Caco-2 (cell line): ENCODE results near the gene KDM4C. TPM values are rescaled to one million over a fixed set of nuclear protein-coding genes. Genes with fewer than 3 reads are reported as not detected.

Source experiments
- BruUV-seq: library from RNA; stranded (reverse); fragments of 400-500 nt; replicated peaks from 2 replicates; lab custom pipeline; 2021; lab: Mats Ljungman, UMichigan
- CTCF ChIA-PET: fragments of 300-600 bp; sonication (Branson Sonifier 250); formaldehyde crosslinking; loops from one replicate; lab custom pipeline; 2022; ENCODE audit warnings: antibody characterized with exemption; lab: Charles Lee
- POLR2A ChIA-PET: fragments of 300-600 bp; sonication (Branson Sonifier 250); formaldehyde crosslinking; loops from one replicate; lab custom pipeline; 2022; ENCODE audit warnings: antibody characterized with exemption; lab: Charles Lee
- DNase-seq, 2 experiments: peaks; one replicate each; pipeline versions ENCODE4 v3.0.0 to v3.0.0-alpha.2; 2020 to 2022
- H3K27me3 ChIP-seq: replicated peaks from 2 replicates; pipeline ENCODE4 v1.6.0; 2011; ENCODE audit warnings: low read length; ENCODE audit not compliant: control insufficient read depth, insufficient read depth
- H3K36me3 ChIP-seq: 2 replicates; pipeline ENCODE4 v1.5.1; 2011; ENCODE audit warnings: low read length; ENCODE audit not compliant: control insufficient read depth, insufficient read depth
- H3K4me1 ChIP-seq: fragments of 250-450 bp; sonication (Bioruptor Pico); 2 replicates; pipeline ENCODE4 v1.5.1; 2020; ENCODE audit warnings: mild to moderate bottlenecking
- H3K4me3 ChIP-seq: 2 replicates; pipeline ENCODE4 v1.5.1; 2011; ENCODE audit warnings: low read depth, mild to moderate bottlenecking, control low read depth, low read length
- H3K9me3 ChIP-seq: fragments of 250-450 bp; sonication (Bioruptor Pico); 2 replicates; pipeline ENCODE4 v1.5.1; 2020; ENCODE audit warnings: mild to moderate bottlenecking, moderate library complexity
- H3K27ac Mint-ChIP-seq: one replicate; pipeline ENCODE4 v1.8.0; 2022; ENCODE audit warnings: mixed read lengths; ENCODE audit not compliant: unreplicated experiment
- H3K27me3 Mint-ChIP-seq: one replicate; pipeline ENCODE4 v1.8.0; 2022; ENCODE audit warnings: mixed read lengths; ENCODE audit not compliant: insufficient read depth, unreplicated experiment
- H3K36me3 Mint-ChIP-seq: one replicate; pipeline ENCODE4 v1.8.0; 2022; ENCODE audit warnings: mild to moderate bottlenecking, mixed read lengths; ENCODE audit not compliant: insufficient read depth, unreplicated experiment
- H3K4me1 Mint-ChIP-seq: one replicate; pipeline ENCODE4 v1.8.0; 2022; ENCODE audit warnings: low read depth, mixed read lengths; ENCODE audit not compliant: unreplicated experiment
- H3K4me3 Mint-ChIP-seq: one replicate; pipeline ENCODE4 v1.8.0; 2022; ENCODE audit warnings: mild to moderate bottlenecking, moderate library complexity, mixed read lengths; ENCODE audit not compliant: unreplicated experiment
- H3K9me3 Mint-ChIP-seq: one replicate; pipeline ENCODE4 v1.8.0; 2022; ENCODE audit warnings: mixed read lengths; ENCODE audit not compliant: unreplicated experiment
- intact Hi-C: fragments of 100-400 bp; cut with micrococcal nuclease; formaldehyde crosslinking; loops from one replicate; pipeline ENCODE4 v1.10.0; 2022; ENCODE audit not compliant: unreplicated experiment
- total RNA-seq: library from RNA; stranded (reverse); gene quantifications from 2 replicates; pipeline ENCODE4 v1.2.3, GENCODE V29; 2022
- TF ChIP-seq, protein P1 (sequence below), 2 experiments: fragments of 200-600 bp in 1 of 2; IDR thresholded peaks; 1 replicate in 1 of 2; 2 replicates in 1 of 2; pipeline versions ENCODE4 v1.5.1 to v1.8.0; 2011 to 2022; ENCODE audit warnings: antibody characterized with exemption in 1 of 2, control low read depth in 1 of 2, inconsistent platforms in 1 of 2, low read depth in 1 of 2, low read length in 1 of 2, mild to moderate bottlenecking in 1 of 2, moderate library complexity in 1 of 2; ENCODE audit not compliant: insufficient read depth in 1 of 2, severe bottlenecking in 1 of 2, unreplicated experiment in 1 of 2

KDM4C gene
- total RNA-seq, 1 experiment from 2014 or later: 40.3 TPM

DNA sequence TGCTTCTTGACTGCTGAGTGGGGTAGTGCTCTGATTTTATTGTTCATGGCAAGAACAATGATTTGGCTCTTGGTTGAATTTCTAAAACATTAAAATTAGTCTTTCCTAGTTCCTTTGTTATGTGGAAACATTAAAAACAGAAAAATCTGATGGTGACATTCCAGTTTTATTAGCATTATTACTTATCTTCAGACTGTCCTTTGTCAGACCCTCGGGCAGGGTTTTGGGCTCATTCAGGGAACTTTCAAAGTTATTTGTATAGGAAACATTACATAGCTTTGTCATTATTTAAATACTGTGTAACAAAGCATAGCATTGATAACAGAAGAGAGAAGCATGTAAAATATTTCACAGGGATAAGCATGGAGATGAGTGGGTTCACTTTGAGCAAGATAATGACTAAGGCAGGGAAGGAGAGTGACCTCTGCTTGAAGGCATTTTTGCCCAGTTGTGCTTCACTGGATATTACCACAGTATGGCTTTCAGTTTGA lies 119.9 kb downstream of the KDM4C start:
- H3K27me3 Mint-ChIP-seq: no peaks in the 10 kb centered on the region
- H3K4me1 ChIP-seq: peaks cover 70% of the 10 kb centered on the region
- ChIA-PET CTCF (no interaction called here), POLR2A (interaction anchor here (0.6 kb wide), 1 partner anchor 120 kb away, joined by 3 read pairs; the partner anchor contains the start of gene KDM4C)
- no peaks in the 10 kb centered on the region for H3K27me3 ChIP-seq
- H3K9me3 Mint-ChIP-seq: peaks cover 10% of the 10 kb centered on the region
- H3K4me3 Mint-ChIP-seq: peak overlapping the region; percentile 66
- intact Hi-C loops: loop anchor here (1.0 to 5.0 kb wide), 2 partner anchors 21 to 110 kb away; no protein-coding TSS in a partner anchor
- peaks cover 25% of the 10 kb centered on the region for H3K36me3 Mint-ChIP-seq
- TF ChIP-seq, protein P1, sequence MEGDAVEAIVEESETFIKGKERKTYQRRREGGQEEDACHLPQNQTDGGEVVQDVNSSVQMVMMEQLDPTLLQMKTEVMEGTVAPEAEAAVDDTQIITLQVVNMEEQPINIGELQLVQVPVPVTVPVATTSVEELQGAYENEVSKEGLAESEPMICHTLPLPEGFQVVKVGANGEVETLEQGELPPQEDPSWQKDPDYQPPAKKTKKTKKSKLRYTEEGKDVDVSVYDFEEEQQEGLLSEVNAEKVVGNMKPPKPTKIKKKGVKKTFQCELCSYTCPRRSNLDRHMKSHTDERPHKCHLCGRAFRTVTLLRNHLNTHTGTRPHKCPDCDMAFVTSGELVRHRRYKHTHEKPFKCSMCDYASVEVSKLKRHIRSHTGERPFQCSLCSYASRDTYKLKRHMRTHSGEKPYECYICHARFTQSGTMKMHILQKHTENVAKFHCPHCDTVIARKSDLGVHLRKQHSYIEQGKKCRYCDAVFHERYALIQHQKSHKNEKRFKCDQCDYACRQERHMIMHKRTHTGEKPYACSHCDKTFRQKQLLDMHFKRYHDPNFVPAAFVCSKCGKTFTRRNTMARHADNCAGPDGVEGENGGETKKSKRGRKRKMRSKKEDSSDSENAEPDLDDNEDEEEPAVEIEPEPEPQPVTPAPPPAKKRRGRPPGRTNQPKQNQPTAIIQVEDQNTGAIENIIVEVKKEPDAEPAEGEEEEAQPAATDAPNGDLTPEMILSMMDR (IDR thresholded peaks at IDR 0.05; ENCODE audit: insufficient read depth in 1 of 2, low read depth in 1 of 2, low read length in 1 of 2, severe bottlenecking in 1 of 2, unreplicated experiment in 1 of 2): no peak
- H3K27ac Mint-ChIP-seq: peak overlapping the region; percentile 77
- no TSS peak for BruUV-seq
- DNase-seq: peak; percentile 70 to 78
- H3K4me1 Mint-ChIP-seq: peaks cover 44% of the 10 kb centered on the region
- H3K36me3 ChIP-seq: no peaks in the 10 kb centered on the region
- peaks cover 3% of the 10 kb centered on the region for H3K9me3 ChIP-seq
- no peak overlapping the region for H3K4me3 ChIP-seq

- Mint-ChIP-seq H3K27ac (peak overlapping the region; percentile 48), H3K36me3 (peaks cover 34% of the 10 kb centered on the region), H3K4me3 (no peak overlapping the region), H3K9me3 (peaks cover 10% of the 10 kb centered on the region), H3K4me1 (peaks cover 41% of the 10 kb centered on the region), H3K27me3 (no peaks in the 10 kb centered on the region)
- intact Hi-C loops: no loop called here
- ChIA-PET CTCF (no interaction called here), POLR2A (no interaction called here)
- TF ChIP-seq, protein P1 (IDR thresholded peaks at IDR 0.05; ENCODE audit: insufficient read depth in 1 of 2, low read depth in 1 of 2, low read length in 1 of 2, severe bottlenecking in 1 of 2, unreplicated experiment in 1 of 2): no peak
- Histone ChIP-seq H3K27me3 (no peaks in the 10 kb centered on the region), H3K36me3 (no peaks in the 10 kb centered on the region), H3K4me3 (no peak overlapping the region), H3K9me3 (peaks cover 3% of the 10 kb centered on the region), H3K4me1 (peaks cover 72% of the 10 kb centered on the region)
- no TSS peak for BruUV-seq
- DNase-seq: no peak
These were observed 122.9 kb downstream of the KDM4C start for GRCh38 chr9:6880626-6881025.

DNA sequence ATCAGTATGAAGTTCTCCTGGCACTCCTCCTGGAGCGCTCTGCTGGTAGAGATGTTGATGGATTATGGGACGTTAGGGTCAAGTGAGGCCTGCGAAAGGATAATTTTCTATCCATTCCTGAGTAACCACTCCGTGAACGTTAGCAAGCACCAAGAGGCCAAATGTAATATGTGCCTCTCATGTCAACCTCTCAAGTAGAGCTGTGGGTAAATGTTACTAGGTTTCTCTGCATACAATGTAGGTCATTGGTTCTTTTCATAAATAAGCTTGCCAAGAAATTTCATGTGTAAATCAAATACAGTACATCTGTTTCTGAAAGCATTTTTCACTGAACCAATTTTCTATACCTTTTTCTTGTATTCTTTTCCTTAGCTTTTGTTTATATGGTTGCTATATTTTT lies 126.3 kb downstream of the KDM4C start:
- peaks cover 41% of the 10 kb centered on the region for H3K4me1 ChIP-seq
- TF ChIP-seq, protein P1 (IDR thresholded peaks at IDR 0.05; ENCODE audit: insufficient read depth in 1 of 2, low read depth in 1 of 2, low read length in 1 of 2, severe bottlenecking in 1 of 2, unreplicated experiment in 1 of 2): no peak
- H3K27me3 ChIP-seq: no peaks in the 10 kb centered on the region
- ChIA-PET CTCF (no interaction called here), POLR2A (interaction anchor here (0.6 kb wide), 1 partner anchor 169 kb away, joined by 3 read pairs; no protein-coding TSS in a partner anchor)
- intact Hi-C loops: no loop called here
- Mint-ChIP-seq H3K36me3 (peaks cover 13% of the 10 kb centered on the region), H3K9me3 (no peaks in the 10 kb centered on the region), H3K27me3 (no peaks in the 10 kb centered on the region), H3K27ac (peak overlapping the region; percentile 76), H3K4me3 (no peak overlapping the region), H3K4me1 (peaks cover 28% of the 10 kb centered on the region)
- H3K4me3 ChIP-seq: no peak overlapping the region
- H3K9me3 ChIP-seq: no peaks in the 10 kb centered on the region; the same call in 1 of the 2 replicates
- BruUV-seq: no TSS peak
- no peaks in the 10 kb centered on the region for H3K36me3 ChIP-seq
- no peak for DNase-seq
